GM12874 (cell line): ENCODE results near the gene SLC7A11.

Source experiments
- TF ChIP-seq, protein P1 (sequence below): IDR thresholded peaks from 2 replicates; pipeline ENCODE4 v1.5.1; 2011; ENCODE audit warnings: low read depth, mild to moderate bottlenecking, control low read depth, low read length, moderate library complexity; ENCODE audit not compliant: insufficient read depth

The SLC7A11 gene

DNA sequence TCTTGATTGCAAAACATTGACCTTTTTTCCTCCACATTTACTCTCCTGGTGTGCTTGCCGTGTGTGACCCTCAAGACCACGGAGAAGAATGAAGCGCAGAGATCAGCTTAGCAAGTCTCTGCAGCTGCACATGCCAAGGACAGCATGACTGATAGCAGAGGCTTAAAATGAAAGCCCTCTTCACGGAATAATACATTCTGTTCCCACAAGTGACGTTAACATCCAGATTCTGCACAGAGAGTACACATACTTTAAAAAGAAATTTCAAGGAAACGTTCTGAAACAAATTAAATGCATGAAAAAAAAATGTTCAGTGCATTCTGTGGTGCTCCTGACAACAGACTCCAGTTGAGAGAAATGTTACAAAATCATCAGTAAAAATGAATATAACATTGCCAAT is 60.9 kb downstream of the SLC7A11 start:
- TF ChIP-seq, protein P1, sequence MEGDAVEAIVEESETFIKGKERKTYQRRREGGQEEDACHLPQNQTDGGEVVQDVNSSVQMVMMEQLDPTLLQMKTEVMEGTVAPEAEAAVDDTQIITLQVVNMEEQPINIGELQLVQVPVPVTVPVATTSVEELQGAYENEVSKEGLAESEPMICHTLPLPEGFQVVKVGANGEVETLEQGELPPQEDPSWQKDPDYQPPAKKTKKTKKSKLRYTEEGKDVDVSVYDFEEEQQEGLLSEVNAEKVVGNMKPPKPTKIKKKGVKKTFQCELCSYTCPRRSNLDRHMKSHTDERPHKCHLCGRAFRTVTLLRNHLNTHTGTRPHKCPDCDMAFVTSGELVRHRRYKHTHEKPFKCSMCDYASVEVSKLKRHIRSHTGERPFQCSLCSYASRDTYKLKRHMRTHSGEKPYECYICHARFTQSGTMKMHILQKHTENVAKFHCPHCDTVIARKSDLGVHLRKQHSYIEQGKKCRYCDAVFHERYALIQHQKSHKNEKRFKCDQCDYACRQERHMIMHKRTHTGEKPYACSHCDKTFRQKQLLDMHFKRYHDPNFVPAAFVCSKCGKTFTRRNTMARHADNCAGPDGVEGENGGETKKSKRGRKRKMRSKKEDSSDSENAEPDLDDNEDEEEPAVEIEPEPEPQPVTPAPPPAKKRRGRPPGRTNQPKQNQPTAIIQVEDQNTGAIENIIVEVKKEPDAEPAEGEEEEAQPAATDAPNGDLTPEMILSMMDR = no peak

DNA sequence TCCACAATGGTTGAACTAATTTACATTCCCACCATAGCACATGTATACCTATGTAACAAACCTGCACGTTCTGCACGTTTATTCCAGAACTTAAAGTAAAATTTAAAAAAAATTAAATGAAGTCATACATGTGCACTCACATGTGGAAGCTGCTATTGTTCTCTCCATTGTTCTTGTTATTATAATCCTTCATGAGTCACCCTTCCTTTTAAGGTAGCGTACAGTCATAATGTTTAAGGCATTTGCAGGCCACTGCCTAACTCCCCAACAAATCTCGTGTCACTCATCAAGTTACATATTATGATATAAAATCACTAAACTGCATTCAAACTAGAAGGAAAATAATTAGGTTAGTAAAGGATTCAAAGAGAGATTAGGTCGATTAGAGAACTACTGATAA is 63.6 kb downstream of the SLC7A11 start:
- TF ChIP-seq, protein P1 = no peak

DNA sequence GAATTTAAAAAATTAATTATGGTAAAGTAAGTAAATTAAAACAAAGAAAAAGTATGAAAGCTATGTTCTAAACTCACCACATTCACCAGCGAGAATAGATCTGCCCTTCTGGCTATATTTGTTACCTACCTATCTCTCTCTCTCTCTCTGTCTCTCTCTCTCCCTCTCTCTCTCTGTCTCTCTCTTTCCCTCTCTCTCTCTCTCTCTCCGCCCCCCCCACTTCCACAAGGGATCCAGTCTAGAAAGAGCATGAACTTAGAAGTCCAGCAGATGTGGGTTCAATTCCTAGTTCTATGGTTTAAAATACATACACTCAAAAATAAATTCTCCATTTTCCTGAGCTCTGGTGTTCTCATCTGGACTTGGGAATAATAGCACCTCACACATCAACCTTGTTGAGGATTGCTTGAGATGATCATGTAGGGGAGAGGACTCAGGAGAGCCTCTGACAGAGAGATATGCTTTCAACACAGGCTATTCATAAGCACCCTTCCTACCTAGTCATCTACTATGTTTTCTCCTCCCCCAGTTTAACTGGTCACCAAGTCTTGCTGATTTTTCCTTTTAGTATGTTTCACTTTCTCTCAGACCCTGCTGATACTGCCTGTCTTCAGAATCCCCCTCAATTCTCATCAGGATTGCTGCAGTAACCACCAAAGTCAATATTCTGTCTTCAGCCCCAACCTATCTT is 64.7 kb downstream of the SLC7A11 start:
- TF ChIP-seq, protein P1 = no peak

DNA sequence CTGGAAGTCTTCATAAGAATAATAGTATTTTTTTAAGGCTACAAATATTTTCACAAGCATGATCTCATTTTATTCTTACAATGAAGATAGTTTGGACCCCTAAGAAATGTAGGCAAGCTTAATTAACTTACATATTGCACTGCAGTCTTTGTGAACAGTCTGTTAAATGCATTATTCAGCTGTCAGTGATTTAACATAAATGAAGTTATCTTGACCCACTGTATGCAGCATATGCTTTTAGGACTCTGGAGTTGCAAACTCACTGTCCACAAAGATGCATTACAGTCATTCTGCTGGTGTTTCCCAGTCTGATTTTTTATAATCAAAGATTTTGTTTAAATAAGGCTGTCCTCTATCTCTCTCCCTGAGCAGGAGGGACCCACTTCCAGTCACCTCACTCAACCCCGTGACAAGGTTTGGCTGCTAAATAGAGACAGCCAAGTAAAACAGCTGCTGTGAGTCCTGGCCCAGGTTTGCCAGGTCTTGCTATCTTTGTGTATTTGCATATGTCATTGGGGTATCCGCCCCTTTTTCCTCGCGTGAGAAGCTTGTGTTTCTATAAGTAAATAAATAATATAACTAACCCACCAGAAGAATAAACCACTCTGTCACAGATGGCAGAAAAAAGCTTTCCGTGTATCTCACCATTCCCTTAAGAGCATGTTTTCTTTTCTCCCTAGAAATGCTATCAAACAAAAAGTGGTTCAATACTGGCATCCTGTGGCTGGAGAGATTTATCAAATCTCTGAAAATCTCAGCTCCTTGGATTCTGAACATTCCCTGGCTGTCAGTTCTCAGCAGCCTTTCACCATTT is 67.0 kb downstream of the SLC7A11 start:
- TF ChIP-seq, protein P1 = no peak

DNA sequence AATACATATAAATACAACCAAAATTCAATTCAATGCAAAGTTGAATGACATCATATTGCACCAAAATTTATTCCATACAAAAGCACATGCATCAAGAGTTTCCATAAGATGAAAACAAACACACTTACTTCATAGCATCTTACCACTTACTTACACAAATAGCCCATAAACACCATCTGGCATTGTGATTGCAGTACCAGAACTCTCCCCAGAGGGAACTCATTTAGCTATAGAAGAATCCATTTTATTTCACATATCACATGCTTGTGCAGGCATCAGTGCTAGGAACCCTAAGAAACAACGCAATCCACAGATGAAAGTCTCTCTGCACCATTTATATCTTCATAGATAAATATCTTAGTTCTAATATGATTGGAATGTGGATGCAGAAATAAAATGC is 77.9 kb downstream of the SLC7A11 start:
- TF ChIP-seq, protein P1 = no peak

DNA sequence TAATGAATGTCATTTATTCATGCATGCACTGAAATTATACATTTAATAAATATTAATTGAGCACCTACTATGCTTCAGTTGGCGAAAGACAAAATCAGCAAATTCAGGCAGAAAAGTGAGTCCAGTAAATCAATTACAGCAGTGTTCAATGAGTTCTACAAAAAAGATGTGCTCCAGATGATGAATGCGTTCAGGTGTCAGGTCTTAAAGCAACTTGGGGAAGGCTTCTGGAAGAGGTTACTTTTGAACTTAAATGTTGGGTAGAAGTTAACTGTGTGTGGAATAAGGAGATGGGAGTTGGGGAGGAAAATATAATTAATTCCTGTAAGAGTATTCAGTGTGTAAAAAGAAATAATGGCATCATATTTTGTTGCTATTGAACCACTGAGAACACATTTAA is 79.0 kb downstream of the SLC7A11 start:
- TF ChIP-seq, protein P1 = no peak

DNA sequence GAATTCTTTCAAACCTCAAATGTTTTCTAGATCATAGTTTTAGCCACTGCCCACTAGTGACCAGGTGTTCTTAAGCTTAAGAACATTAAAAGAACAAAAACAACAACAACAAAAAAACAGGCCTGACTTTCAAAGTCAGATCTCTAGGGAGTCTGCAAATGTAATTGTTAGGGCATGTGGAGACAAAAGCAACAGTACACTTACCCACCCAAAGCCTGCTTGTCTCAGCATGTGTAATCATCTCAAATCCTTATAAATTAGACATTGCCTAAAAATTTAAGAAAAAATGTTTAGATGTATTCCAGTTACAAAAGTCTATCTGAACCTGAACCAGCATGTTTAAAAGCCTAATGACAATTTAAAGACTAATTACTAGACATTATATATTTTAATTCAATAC is 79.9 kb downstream of the SLC7A11 start:
- TF ChIP-seq, protein P1 = no peak
